ENCODE measurements around the gene ZP2.
"Not testable (repeated sequence)": the region's sequence is repeated elsewhere in the genome, so short reads cannot be mapped to it uniquely, and the experiment has no call there.

ZP2 gene

GRCh38 chr16:21169249-21169981, 42.0 kb downstream of the ZP2 start:
- DNase-seq: no peak

GRCh38 chr16:21167929-21168602, 43.3 kb downstream of the ZP2 start:
- DNase-seq: no peak

GRCh38 chr16:21167360-21167759, 44.0 kb downstream of the ZP2 start:
- DNase-seq: no peak

GRCh38 chr16:21166561-21166961, 44.8 kb downstream of the ZP2 start:
- no peak for DNase-seq

- no peak for DNase-seq
Measured at GRCh38 chr16:21164521-21165168, 46.7 kb downstream of the ZP2 start.

- no peak for DNase-seq
Measured at GRCh38 chr16:21163576-21163975, 47.8 kb downstream of the ZP2 start.

GRCh38 chr16:21162661-21163151, 48.7 kb downstream of the ZP2 start:
- no peak for DNase-seq

- no peak for DNase-seq
Measured at GRCh38 chr16:21161211-21161610, 50.2 kb downstream of the ZP2 start.

- DNase-seq: no peak
Measured at GRCh38 chr16:21160276-21160675, 51.1 kb downstream of the ZP2 start.

- DNase-seq: peak; percentile 0
Measured at GRCh38 chr16:21159281-21159951, 52.0 kb downstream of the ZP2 start.

- peak; percentile 38 for DNase-seq
Measured at GRCh38 chr16:21158208-21159110, 52.9 kb downstream of the ZP2 start, which contains the start of gene LDAF1. TSS of gene LDAF1 (plus strand) at chr16:21158674. CDS start at chr16:21161183, 2,509 bp downstream.

- DNase-seq: no peak
Measured at GRCh38 chr16:21157632-21158031, 53.7 kb downstream of the ZP2 start.

GRCh38 chr16:21156767-21157467, 54.5 kb downstream of the ZP2 start:
- peak; percentile 36 for DNase-seq

GRCh38 chr16:21156011-21156410, 55.4 kb downstream of the ZP2 start:
- DNase-seq: not testable (repeated sequence)

- not testable (repeated sequence) for DNase-seq
Measured at GRCh38 chr16:21153124-21153729, 58.1 kb downstream of the ZP2 start.

GRCh38 chr16:21152160-21153030, 59.0 kb downstream of the ZP2 start:
- not testable (repeated sequence) for DNase-seq

- DNase-seq: no peak
Measured at GRCh38 chr16:21150375-21151001, 60.9 kb downstream of the ZP2 start, which contains the start of gene DNAH3. TSS of gene DNAH3 (minus strand) at chr16:21150846. CDS start at chr16:21150319, 527 bp downstream.
